ENCODE results near the gene ZDHHC14.
A peak's percentile ranks its signal among the peaks of the same experiment; 100 is the strongest.

Gene ZDHHC14

DNA sequence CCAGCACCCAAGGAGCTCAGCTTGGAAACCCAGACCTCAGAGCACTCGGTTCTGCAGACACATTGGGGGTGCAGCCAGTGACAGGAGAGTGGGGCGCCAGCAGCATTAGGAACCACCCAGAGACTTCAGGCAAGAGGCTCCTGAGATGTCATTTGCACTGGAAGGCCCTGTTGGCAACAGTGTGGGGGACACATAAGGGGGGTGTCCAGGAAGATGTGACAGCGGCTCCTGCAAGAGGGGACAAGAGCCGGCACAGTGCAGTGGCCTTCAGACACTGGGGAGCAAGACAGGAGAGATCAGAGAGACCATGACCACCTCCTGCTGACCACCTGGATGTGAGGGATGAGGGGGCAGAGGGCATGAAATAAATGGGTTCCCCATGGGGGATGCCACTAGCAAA lies 235.0 kb downstream of the ZDHHC14 start:
- TF ChIP-seq POLR2AphosphoS5 (IDR thresholded peaks at IDR 0.05; ENCODE audit: low read depth) (no peak), SPI1 (IDR thresholded peaks at IDR 0.05; ENCODE audit: borderline replicate concordance, low read depth) (no peak), GABPA (IDR thresholded peaks at IDR 0.05; ENCODE audit: low read depth) (no peak)
- TF ChIP-seq, protein P1, sequence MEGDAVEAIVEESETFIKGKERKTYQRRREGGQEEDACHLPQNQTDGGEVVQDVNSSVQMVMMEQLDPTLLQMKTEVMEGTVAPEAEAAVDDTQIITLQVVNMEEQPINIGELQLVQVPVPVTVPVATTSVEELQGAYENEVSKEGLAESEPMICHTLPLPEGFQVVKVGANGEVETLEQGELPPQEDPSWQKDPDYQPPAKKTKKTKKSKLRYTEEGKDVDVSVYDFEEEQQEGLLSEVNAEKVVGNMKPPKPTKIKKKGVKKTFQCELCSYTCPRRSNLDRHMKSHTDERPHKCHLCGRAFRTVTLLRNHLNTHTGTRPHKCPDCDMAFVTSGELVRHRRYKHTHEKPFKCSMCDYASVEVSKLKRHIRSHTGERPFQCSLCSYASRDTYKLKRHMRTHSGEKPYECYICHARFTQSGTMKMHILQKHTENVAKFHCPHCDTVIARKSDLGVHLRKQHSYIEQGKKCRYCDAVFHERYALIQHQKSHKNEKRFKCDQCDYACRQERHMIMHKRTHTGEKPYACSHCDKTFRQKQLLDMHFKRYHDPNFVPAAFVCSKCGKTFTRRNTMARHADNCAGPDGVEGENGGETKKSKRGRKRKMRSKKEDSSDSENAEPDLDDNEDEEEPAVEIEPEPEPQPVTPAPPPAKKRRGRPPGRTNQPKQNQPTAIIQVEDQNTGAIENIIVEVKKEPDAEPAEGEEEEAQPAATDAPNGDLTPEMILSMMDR (IDR thresholded peaks at IDR 0.05; ENCODE audit: insufficient read depth, low read length), result no peak
- TF ChIP-seq, protein P2, sequence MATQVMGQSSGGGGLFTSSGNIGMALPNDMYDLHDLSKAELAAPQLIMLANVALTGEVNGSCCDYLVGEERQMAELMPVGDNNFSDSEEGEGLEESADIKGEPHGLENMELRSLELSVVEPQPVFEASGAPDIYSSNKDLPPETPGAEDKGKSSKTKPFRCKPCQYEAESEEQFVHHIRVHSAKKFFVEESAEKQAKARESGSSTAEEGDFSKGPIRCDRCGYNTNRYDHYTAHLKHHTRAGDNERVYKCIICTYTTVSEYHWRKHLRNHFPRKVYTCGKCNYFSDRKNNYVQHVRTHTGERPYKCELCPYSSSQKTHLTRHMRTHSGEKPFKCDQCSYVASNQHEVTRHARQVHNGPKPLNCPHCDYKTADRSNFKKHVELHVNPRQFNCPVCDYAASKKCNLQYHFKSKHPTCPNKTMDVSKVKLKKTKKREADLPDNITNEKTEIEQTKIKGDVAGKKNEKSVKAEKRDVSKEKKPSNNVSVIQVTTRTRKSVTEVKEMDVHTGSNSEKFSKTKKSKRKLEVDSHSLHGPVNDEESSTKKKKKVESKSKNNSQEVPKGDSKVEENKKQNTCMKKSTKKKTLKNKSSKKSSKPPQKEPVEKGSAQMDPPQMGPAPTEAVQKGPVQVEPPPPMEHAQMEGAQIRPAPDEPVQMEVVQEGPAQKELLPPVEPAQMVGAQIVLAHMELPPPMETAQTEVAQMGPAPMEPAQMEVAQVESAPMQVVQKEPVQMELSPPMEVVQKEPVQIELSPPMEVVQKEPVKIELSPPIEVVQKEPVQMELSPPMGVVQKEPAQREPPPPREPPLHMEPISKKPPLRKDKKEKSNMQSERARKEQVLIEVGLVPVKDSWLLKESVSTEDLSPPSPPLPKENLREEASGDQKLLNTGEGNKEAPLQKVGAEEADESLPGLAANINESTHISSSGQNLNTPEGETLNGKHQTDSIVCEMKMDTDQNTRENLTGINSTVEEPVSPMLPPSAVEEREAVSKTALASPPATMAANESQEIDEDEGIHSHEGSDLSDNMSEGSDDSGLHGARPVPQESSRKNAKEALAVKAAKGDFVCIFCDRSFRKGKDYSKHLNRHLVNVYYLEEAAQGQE (IDR thresholded peaks at IDR 0.05; ENCODE audit: insufficient replicate concordance, low read depth), result no peak
- no peak for DNase-seq (ENCODE audit: low read depth in 1 of 2, low spot score in 1 of 2)
- Histone ChIP-seq H3K27me3 (ENCODE audit: insufficient read depth, poor library complexity, severe bottlenecking) (no peaks in the 10 kb centered on the region), H3K27ac (replicated peaks) (peak overlapping the region; percentile 53), H3K4me3 (replicated peaks; ENCODE audit: insufficient read depth, low read length) (no peak overlapping the region)

DNA sequence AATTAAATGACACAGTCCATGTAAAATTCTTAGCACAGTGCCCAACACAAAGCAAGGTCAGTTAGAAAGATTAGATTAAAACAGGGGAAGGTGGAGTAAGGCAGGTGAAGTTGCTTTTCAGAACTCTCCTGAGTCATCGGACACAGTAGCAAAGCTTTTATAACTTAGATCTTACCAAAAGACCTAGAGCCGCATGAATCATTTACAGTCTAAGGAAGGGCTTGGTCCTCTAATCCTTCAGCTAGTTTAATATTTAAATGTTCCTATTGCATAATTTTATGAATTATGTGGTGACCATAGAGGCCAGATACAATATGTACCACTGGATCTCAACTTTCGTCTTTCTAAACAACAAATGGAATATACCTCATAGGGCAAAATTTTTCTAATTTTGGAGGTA lies 240.0 kb downstream of the ZDHHC14 start:
- TF ChIP-seq SPI1 (IDR thresholded peaks at IDR 0.05; ENCODE audit: borderline replicate concordance, low read depth) (no peak), GABPA (IDR thresholded peaks at IDR 0.05; ENCODE audit: low read depth) (no peak)
- Histone ChIP-seq H3K27ac (replicated peaks) (no peak overlapping the region), H3K4me3 (replicated peaks; ENCODE audit: insufficient read depth, low read length) (no peak overlapping the region), H3K27me3 (ENCODE audit: insufficient read depth, poor library complexity, severe bottlenecking) (no peaks in the 10 kb centered on the region)
- DNase-seq (ENCODE audit: low read depth in 1 of 2, low spot score in 1 of 2), result no peak

DNA sequence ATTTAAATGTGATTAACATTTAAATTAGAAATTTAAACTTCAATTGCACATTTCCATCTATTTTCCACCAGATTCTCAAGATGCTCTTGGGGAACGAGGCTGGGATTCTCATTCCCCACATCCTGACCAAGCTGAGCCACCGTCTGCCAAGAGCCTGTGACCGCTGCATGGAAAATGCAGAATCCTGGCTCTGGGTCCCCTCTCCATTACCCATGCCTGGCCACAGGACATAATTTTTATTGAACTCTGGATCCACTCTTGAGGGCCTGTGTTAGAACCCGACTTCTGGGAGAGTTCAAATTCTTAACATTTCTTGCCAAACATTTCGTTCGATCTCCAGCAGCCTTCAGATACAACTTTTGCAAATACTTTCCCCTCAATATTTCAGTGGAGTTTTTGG lies 240.4 kb downstream of the ZDHHC14 start:
- TF ChIP-seq POLR2AphosphoS5 (IDR thresholded peaks at IDR 0.05; ENCODE audit: low read depth) (no peak), GABPA (IDR thresholded peaks at IDR 0.05; ENCODE audit: low read depth) (no peak), SPI1 (IDR thresholded peaks at IDR 0.05; ENCODE audit: borderline replicate concordance, low read depth) (no peak)
- TF ChIP-seq, protein P2 (IDR thresholded peaks at IDR 0.05; ENCODE audit: insufficient replicate concordance, low read depth), result no peak
- TF ChIP-seq, protein P1 (IDR thresholded peaks at IDR 0.05; ENCODE audit: insufficient read depth, low read length), result no peak

DNA sequence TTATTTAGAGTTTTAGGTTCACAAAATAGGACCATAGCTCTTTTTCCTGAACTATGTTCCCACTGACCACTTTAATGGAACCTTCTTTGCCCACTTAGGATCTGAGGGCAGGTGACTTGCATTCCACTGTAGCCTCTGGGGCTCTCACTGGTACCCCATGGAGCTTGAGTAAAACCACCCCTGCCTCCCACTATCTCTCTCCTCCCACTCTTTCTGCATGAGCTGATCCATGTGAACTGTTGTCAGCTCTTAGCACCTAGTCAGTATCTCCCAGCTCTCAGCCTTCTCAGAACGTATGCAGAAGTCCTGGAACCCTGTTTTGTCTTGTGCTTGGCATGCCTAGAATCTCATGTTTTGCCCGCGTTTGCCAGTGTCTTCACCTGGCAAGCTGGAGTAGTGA lies 241.4 kb downstream of the ZDHHC14 start:
- Histone ChIP-seq H3K4me3 (replicated peaks; ENCODE audit: insufficient read depth, low read length) (no peak overlapping the region), H3K27ac (replicated peaks) (no peak overlapping the region), H3K27me3 (ENCODE audit: insufficient read depth, poor library complexity, severe bottlenecking) (no peaks in the 10 kb centered on the region)
- TF ChIP-seq SPI1 (IDR thresholded peaks at IDR 0.05; ENCODE audit: borderline replicate concordance, low read depth) (no peak), GABPA (IDR thresholded peaks at IDR 0.05; ENCODE audit: low read depth) (no peak), POLR2AphosphoS5 (IDR thresholded peaks at IDR 0.05; ENCODE audit: low read depth) (no peak)
- TF ChIP-seq, protein P1 (IDR thresholded peaks at IDR 0.05; ENCODE audit: insufficient read depth, low read length), result no peak
- TF ChIP-seq, protein P2 (IDR thresholded peaks at IDR 0.05; ENCODE audit: insufficient replicate concordance, low read depth), result no peak
- no peak for DNase-seq (ENCODE audit: low read depth in 1 of 2, low spot score in 1 of 2)

More for the DNA sequence above, 240.4 kb downstream of the ZDHHC14 start:
- no peak overlapping the region for H3K4me3 ChIP-seq (replicated peaks; ENCODE audit: insufficient read depth, low read length)
- H3K27me3 ChIP-seq (ENCODE audit: insufficient read depth, poor library complexity, severe bottlenecking), result no peaks in the 10 kb centered on the region
- DNase-seq (ENCODE audit: low read depth in 1 of 2, low spot score in 1 of 2), result no peak
- H3K27ac ChIP-seq (replicated peaks), result no peak overlapping the region
